IMR-90 (cell line): ENCODE data around the gene CASKIN1. TPM values are rescaled to one million over a fixed set of nuclear protein-coding genes. Genes with fewer than 3 reads are reported as not detected.
"Not testable (repeated sequence)": the region's sequence is repeated elsewhere in the genome, so short reads cannot be mapped to it uniquely, and the experiment has no call there.

Experiments used
- ATAC-seq: fragments of 200-7000 bp; cut with Tn5 transposase; 2 replicates; pipeline ENCODE4 v1.9.1; 2020; ENCODE audit warnings: low read depth, mild to moderate bottlenecking, moderate library complexity
- BruUV-seq: library from RNA; stranded (reverse); fragments of 400-500 nt; replicated peaks from 2 replicates; lab custom pipeline; 2021; lab: Mats Ljungman, UMichigan
- CTCF ChIA-PET: fragments of 300-600 bp; formaldehyde crosslinking; extraction: SDS; loops from one replicate; lab custom pipeline; 2021; ENCODE audit warnings: antibody characterized with exemption; lab: Yijun Ruan, JAX
- POLR2A ChIA-PET: fragments of 300-600 bp; sonication (Branson Sonifier 250); formaldehyde crosslinking; loops from one replicate; lab custom pipeline; 2022; ENCODE audit warnings: antibody characterized with exemption; ENCODE audit not compliant: unreplicated experiment; lab: Charles Lee
- DNase-seq: peaks from one replicate; pipeline ENCODE4 v3.0.0; 2013
- H2AFZ ChIP-seq: replicated peaks from 2 replicates; pipeline ENCODE3; 2013; ENCODE audit warnings: low read length, mild to moderate bottlenecking; ENCODE audit not compliant: poor library complexity
- H2AK5ac ChIP-seq: 2 replicates; pipeline ENCODE4 v1.6.1; 2013; ENCODE audit warnings: low read depth, low read length, inconsistent platforms
- H2AK9ac ChIP-seq: replicated peaks from 2 replicates; pipeline ENCODE3; 2013; ENCODE audit warnings: mild to moderate bottlenecking, low read depth, low read length, moderate library complexity; ENCODE audit not compliant: poor library complexity
- H2BK120ac ChIP-seq: 2 replicates; pipeline ENCODE4 v1.6.1; 2013; ENCODE audit warnings: low read depth, low read length, inconsistent platforms
- H2BK15ac ChIP-seq: 3 replicates; pipeline ENCODE4 v1.6.1; 2013; ENCODE audit warnings: low read depth, low read length, inconsistent platforms
- H2BK20ac ChIP-seq: 2 replicates; pipeline ENCODE4 v1.6.1; 2013; ENCODE audit warnings: low read depth, mild to moderate bottlenecking, inconsistent platforms, low read length, moderate library complexity
- H2BK5ac ChIP-seq: 2 replicates; pipeline ENCODE4 v1.6.1; 2013; ENCODE audit warnings: mild to moderate bottlenecking, low read depth, low read length, inconsistent platforms; ENCODE audit not compliant: poor library complexity, severe bottlenecking
- H3K14ac ChIP-seq: replicated peaks from 2 replicates; pipeline ENCODE4 v1.6.1; 2013; ENCODE audit warnings: low read depth, low read length, inconsistent platforms
- H3K18ac ChIP-seq: 2 replicates; pipeline ENCODE4 v1.6.1; 2013; ENCODE audit warnings: low read depth, low read length, control low read depth
- H3K23ac ChIP-seq: 2 replicates; pipeline ENCODE4 v1.6.1; 2013; ENCODE audit warnings: low read depth, low read length, inconsistent platforms
- H3K27ac ChIP-seq: 2 replicates; pipeline ENCODE4 v1.5.1; 2013; ENCODE audit warnings: mild to moderate bottlenecking, control low read depth, low read length; ENCODE audit not compliant: insufficient read depth
- H3K27me3 ChIP-seq: 2 replicates; pipeline ENCODE4 v1.6.1; 2013; ENCODE audit warnings: low read length; ENCODE audit not compliant: control insufficient read depth, insufficient read depth
- H3K36me3 ChIP-seq: 2 replicates; pipeline ENCODE4 v1.6.1; 2013; ENCODE audit warnings: low read length, mixed read lengths; ENCODE audit not compliant: control insufficient read depth, insufficient read depth
- H3K4ac ChIP-seq: 2 replicates; pipeline ENCODE4 v1.6.1; 2013; ENCODE audit warnings: low read depth, low read length, inconsistent platforms
- H3K4me1 ChIP-seq: 2 replicates; pipeline ENCODE4 v1.6.1; 2013; ENCODE audit warnings: low read length, mixed read lengths; ENCODE audit not compliant: control insufficient read depth, insufficient read depth
- H3K4me2 ChIP-seq: 2 replicates; pipeline ENCODE4 v1.6.1; 2013; ENCODE audit warnings: low read depth, mild to moderate bottlenecking, control low read depth, low read length, moderate library complexity
- H3K4me3 ChIP-seq: 2 replicates; pipeline ENCODE4 v1.5.1; 2013; ENCODE audit warnings: low read depth, mild to moderate bottlenecking, control low read depth, low read length, moderate library complexity; ENCODE audit not compliant: insufficient read depth
- H3K56ac ChIP-seq: 2 replicates; pipeline ENCODE4 v1.6.1; 2013; ENCODE audit warnings: low read length, inconsistent platforms; ENCODE audit not compliant: insufficient read depth; ENCODE audit errors: extremely low read depth
- H3K79me1 ChIP-seq, 2 experiments: 2 replicates each; pipeline ENCODE4 v1.6.1; 2013; ENCODE audit warnings: low read length in 2 of 2, inconsistent platforms in 1 of 2, low read depth in 1 of 2
- H3K9ac ChIP-seq: 2 replicates; pipeline ENCODE4 v1.6.1; 2013; ENCODE audit warnings: low read depth, low read length, control low read depth
- H3K9me1 ChIP-seq: 2 replicates; pipeline ENCODE4 v1.6.1; 2013; ENCODE audit warnings: low read length, inconsistent platforms; ENCODE audit not compliant: insufficient read depth
- H3K9me3 ChIP-seq: 2 replicates; pipeline ENCODE4 v1.6.1; 2013; ENCODE audit warnings: low read length; ENCODE audit not compliant: control insufficient read depth, insufficient read depth
- H4K20me1 ChIP-seq: 2 replicates; pipeline ENCODE4 v1.6.1; 2013; ENCODE audit warnings: low read length, inconsistent platforms; ENCODE audit not compliant: insufficient read depth
- H4K5ac ChIP-seq: 2 replicates; pipeline ENCODE4 v1.6.1; 2013; ENCODE audit warnings: mild to moderate bottlenecking, low read depth, low read length, control low read depth
- H4K8ac ChIP-seq, 2 experiments: 2 replicates each; pipeline ENCODE4 v1.6.1; 2013; ENCODE audit warnings: low read depth in 2 of 2, low read length in 2 of 2, control low read depth in 1 of 2, inconsistent platforms in 1 of 2
- H4K91ac ChIP-seq: 2 replicates; pipeline ENCODE4 v1.6.1; 2013; ENCODE audit warnings: low read depth, low read length, inconsistent platforms; ENCODE audit not compliant: insufficient read depth
- WGBS, 2 experiments: methylation state at CpG; one replicate each; pipeline versions ENCODE4 v1.1.5 to v1.1.7; 2013; ENCODE audit warnings: missing lambda C conversion rate in 2 of 2; ENCODE audit not compliant: insufficient read length in 1 of 2; ENCODE audit errors: extremely low coverage in 2 of 2; 5-methylcytosine and 5-hydroxymethylcytosine counted together
- dilution Hi-C: fragments of 300-500 bp; cut with HindIII; formaldehyde crosslinking; loops from one replicate; pipeline ENCODE4 v1.14.3; 2018; ENCODE audit warnings: low sequenced_read_pairs; ENCODE audit not compliant: unreplicated experiment
- in situ Hi-C: fragments of 300-500 bp; cut with MboI; formaldehyde crosslinking; loops from 3 replicates; pipeline ENCODE4 v1.14.3; 2019; ENCODE audit warnings: low sequenced_read_pairs, inconsistent platforms, mixed read lengths
- intact Hi-C: fragments of 100-400 bp; cut with micrococcal nuclease; formaldehyde crosslinking; loops from 2 replicates; pipeline ENCODE4 v1.10.0; 2022
- polyA plus RNA-seq, 3 experiments: library from polyadenylated mRNA; depleted of rRNA; stranded (reverse); fragments of >200 nt; gene quantifications; 2 replicates each; pipeline ENCODE4 v1.2.3, GENCODE V29; 2012; ENCODE audit warnings: low replicate concordance in 1 of 3
- total RNA-seq: library from RNA; depleted of rRNA; stranded (reverse); fragments of >200 nt; gene quantifications from 2 replicates; pipeline ENCODE4 v1.2.3, GENCODE V29; 2012

Gene CASKIN1
- total and polyA plus RNA-seq, 2 of the 4 experiments (the other 2 are of a cell fraction) = 0.05 TPM; not detected in 1

DNA sequence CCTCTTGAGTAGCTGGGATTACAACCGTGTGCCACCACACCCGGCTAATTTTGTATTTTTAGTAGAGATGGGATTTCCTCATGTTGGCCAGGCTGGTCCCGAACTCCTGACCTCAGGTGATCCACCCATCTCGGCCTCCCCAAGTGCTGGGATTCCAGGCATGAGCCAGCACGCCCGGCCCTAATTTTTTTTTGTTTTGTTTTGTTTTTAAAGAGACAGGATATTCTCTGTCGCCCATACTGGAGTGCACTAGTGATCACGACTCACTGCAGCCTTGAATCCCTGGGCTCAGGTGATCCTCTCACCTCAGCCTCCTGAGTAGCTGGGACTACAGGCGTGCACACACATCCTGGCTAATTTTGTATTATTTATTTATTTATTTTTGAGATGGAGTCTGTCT lies 43.9 kb upstream of the CASKIN1 start:
- H3K4ac ChIP-seq, in situ Hi-C loops, H3K4me2 ChIP-seq, H3K27me3 ChIP-seq, H3K18ac ChIP-seq, H3K4me1 ChIP-seq, H4K8ac ChIP-seq, H3K56ac ChIP-seq, CTCF ChIA-PET, H3K14ac ChIP-seq, ATAC-seq, H2BK5ac ChIP-seq, H3K23ac ChIP-seq, H3K9ac ChIP-seq, H2BK20ac ChIP-seq, dilution Hi-C loops, POLR2A ChIA-PET, H3K4me3 ChIP-seq, H4K91ac ChIP-seq, H2AFZ ChIP-seq, H2BK15ac ChIP-seq, H2BK120ac ChIP-seq, intact Hi-C loops, H3K27ac ChIP-seq, DNase-seq, H2AK5ac ChIP-seq, BruUV-seq, H3K9me1 ChIP-seq, H2AK9ac ChIP-seq, H3K9me3 ChIP-seq, H4K5ac ChIP-seq: not testable (repeated sequence)
- Histone ChIP-seq H3K79me1 (peaks cover 6 to 12% of the 10 kb centered on the region in 2 experiments; a peak in 3 of 4 replicates), H4K20me1 (peaks cover 14% of the 10 kb centered on the region), H3K36me3 (peaks cover 40% of the 10 kb centered on the region)
- WGBS, 2 experiments = no CpG with 5 or more reads among the region's 9 CpGs
